ENCODE data around the gene MAPKAPK5.

Gene MAPKAPK5

DNA sequence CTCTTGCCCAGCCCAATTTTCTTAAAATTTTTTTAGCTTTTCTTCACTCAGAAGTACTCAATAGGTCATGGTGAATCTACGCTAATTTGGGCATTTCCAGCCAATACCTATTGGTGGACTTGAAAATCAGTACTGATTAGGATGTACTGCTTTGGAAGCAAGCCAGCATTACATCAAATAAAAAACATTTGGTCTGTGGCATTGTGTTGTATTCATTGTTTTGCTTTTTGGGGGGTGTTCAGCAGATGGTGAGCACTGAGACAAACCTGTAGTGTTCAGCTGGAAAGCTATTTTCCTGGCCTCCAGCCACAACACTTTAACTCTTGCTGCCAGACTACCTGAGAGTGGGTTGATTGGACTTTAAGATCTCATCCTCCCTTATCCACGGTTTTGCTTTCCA is 4.0 kb downstream of the MAPKAPK5 start:
- TF ChIP-seq CTCF (IDR thresholded peaks at IDR 0.05; ENCODE audit: low read depth, low read length), result no peak
- no peak overlapping the region for H3K4me3 ChIP-seq (ENCODE audit: low read depth, low read length)

DNA sequence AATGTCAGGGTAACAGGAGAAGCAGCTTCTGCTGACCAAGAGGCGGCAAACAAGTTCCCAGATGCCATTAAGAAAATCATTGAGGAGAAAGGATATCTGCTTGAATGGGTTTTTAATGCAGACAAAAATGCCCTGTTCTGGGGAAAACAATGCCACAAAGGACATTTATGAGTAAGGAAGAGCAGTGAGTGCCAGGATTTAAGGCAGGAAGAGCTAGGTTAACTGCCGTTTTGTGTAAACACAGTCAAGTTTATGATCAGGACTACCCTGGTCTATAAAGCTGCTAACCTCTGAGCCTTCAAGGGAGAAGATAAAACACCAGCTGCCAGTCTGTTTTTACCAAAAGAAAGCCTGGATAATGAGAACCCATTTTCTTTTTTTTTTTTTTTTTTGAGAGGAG is 8.5 kb downstream of the MAPKAPK5 start:
- no peak for TF ChIP-seq CTCF (IDR thresholded peaks at IDR 0.05; ENCODE audit: low read depth, low read length)
- no peak overlapping the region for H3K4me3 ChIP-seq (ENCODE audit: low read depth, low read length)

DNA sequence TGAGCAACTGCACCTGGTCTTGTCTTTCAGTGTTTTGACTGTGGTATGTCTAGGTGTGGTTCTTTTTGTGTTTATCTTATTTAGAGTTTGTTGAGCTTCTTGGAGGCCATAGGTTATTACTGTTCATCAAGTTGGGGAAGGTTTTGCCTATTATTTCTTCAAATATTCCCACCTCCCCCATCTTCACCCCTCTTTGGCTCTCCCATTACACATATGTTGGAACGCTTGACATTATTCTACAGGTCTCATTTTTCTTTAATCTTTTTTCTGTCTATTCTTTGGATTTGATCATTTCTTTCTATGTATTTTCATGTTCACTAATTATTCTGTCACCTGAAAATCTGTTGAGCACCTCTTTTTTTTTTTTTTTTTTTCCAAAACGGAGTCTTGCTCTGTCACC is 16.2 kb downstream of the MAPKAPK5 start:
- TF ChIP-seq CTCF (IDR thresholded peaks at IDR 0.05; ENCODE audit: low read depth, low read length), result no peak
- no peak overlapping the region for H3K4me3 ChIP-seq (ENCODE audit: low read depth, low read length)

DNA sequence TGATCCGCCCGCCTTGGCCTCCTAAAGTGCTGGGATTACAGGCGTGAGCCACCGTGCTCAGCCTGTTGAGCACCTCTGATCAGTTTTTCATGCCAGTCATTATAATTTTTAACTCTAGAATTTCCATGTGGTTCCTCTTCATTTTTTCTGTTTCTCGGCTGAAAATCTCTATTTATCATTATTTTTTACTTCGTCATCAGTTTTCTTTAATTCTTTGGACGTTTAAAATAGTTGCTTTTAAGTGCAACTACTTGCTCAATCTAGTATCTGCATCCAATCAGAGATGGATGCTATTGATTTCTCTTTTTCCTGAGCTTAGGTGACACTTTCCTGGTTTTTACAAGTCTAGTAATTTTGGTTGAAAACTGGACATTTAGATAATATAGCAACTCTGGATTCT is 16.8 kb downstream of the MAPKAPK5 start:
- no peak for TF ChIP-seq CTCF (IDR thresholded peaks at IDR 0.05; ENCODE audit: low read depth, low read length)
- no peak overlapping the region for H3K4me3 ChIP-seq (ENCODE audit: low read depth, low read length)

DNA sequence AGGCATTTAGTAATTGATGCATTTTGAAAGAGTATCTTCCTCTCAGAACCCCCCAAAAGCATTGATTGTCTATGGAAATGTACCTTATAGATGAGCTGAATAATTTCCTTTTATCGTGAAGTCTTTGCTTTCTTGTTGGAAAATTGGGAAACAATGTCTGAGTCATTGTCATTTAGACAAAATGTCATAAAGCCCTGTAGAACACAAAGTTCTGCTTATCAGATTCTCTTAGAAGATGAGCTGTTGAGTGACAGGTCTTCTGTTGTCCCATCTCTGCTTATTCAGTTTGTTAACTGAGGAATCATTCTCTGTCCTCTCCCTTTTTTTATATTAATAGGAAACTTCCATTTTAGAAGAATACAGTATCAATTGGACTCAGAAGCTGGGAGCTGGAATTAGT is 22.9 kb downstream of the MAPKAPK5 start:
- no peak overlapping the region for H3K4me3 ChIP-seq (ENCODE audit: low read depth, low read length)
- TF ChIP-seq CTCF (IDR thresholded peaks at IDR 0.05; ENCODE audit: low read depth, low read length), result no peak

DNA sequence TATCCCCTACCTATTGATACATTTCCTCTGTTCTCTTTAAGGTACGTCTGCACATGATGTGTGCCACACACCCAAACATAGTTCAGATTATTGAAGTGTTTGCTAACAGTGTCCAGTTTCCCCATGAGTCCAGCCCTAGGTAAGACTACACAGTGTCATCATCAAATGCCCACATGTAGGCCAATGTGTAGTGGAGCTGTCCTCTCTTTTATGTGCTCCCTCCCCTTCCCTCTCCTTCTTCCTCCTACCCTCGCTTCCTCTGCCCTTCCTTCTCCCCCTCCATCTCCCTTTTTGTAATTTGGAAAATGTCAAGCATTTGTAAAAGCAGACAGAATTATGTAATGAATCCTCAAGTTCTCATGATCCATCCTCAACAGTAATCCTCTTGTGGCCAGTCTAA is 25.5 kb downstream of the MAPKAPK5 start:
- no peak for TF ChIP-seq CTCF (IDR thresholded peaks at IDR 0.05; ENCODE audit: low read depth, low read length)
- H3K4me3 ChIP-seq (ENCODE audit: low read depth, low read length), result no peak overlapping the region

- TF ChIP-seq CTCF (IDR thresholded peaks at IDR 0.05; ENCODE audit: low read depth, low read length), result no peak
- H3K4me3 ChIP-seq (ENCODE audit: low read depth, low read length), result no peak overlapping the region
Observed at GRCh38 chr12:111868676-111869588, 26.9 kb downstream of the MAPKAPK5 start.

All from WI38 (cell line).